HG02759 (cell line): ENCODE results near the gene PRR15.

Experiments
- ATAC-seq: cut with Tn5 transposase; IDR thresholded peaks from one replicate; pipeline ENCODE4 v1.9.1; 2021; ENCODE audit warnings: mild to moderate bottlenecking, moderate library complexity; ENCODE audit not compliant: unreplicated experiment

The PRR15 gene

DNA sequence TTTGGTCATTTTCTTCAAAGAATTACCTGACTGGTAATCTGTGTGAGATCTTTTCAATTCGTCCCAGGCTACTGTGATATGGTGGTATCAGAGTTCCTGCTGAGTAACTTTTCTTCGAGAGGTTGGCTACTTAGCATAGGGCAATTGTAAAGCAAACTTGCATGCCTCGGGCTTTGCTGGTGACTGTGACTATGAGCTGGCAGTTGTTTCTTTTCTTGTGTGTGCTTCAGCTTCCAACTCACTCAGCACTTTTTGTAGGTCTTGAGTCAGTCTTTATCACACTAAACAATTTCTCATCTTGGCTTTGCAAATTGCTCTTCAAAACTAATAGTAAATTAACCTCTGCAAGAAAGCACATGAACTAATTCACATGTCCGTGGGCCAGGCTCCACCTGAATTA is 44.3 kb downstream of the PRR15 start:
- no peak for ATAC-seq

DNA sequence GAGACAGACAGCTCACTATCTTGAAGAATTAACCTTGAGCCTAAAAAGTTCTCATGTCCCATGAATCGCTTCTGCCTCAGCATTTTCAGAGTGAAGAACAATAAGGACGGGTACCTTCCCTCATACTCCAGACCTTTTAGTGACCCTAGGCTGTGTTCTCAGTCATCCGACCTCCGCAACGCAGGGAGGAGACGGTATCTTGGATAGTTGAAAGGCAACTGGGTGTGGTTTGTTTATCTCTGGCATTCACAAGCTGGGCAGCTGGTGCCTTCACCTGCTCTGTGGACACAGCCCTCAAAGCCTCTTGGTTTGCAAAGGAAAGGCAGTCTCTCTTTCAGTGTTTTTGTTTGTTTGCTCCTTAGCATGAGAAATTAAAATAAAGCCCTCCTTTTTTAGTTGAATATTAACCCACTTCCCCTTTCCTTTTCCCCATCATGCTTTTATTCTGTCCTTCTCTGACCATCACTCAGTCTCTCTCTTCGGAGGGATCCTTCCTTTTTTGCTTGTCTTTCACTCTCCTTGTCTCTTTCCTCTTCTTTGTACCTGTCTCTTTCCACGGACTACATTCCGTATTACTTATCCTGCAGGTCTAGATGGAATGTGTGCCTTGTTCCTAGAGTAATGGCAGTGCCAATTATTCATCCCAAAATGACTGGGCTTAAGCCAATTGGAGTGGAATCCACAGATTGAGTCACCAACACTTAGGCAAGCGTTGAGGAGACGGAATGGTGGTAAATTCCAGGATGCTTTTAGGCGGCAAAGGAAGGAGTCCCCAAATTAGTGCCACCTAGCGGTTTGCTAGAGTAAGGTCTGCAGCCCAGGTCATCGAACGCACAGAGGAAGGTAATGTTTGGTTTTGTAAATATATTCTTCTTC is 45.8 kb downstream of the PRR15 start:
- ATAC-seq = no peak

DNA sequence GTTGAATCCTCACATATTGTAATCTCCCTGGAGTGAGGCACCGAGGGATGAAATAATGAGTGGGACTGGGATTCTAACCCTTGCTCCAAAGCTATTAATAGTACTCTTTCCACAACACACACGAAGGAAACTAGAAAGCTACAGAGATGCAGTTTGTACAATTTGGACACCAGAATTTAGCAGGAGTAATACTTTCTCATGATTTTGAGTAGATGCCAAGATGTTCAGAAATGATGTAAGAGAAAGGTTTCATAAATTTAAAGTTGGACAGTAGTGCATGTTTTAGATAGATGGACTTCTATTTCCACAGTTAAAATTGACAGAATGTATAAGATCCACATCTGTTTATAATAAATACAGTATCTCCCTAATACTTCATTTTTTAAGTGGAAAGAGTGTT is 46.5 kb downstream of the PRR15 start:
- ATAC-seq = no peak

- ATAC-seq = no peak
These were observed 48.4 kb downstream of the PRR15 start for GRCh38 chr7:29611941-29612544.

GRCh38 chr7:29612596-29612995 is 49.0 kb downstream of the PRR15 start:
- no peak for ATAC-seq

DNA sequence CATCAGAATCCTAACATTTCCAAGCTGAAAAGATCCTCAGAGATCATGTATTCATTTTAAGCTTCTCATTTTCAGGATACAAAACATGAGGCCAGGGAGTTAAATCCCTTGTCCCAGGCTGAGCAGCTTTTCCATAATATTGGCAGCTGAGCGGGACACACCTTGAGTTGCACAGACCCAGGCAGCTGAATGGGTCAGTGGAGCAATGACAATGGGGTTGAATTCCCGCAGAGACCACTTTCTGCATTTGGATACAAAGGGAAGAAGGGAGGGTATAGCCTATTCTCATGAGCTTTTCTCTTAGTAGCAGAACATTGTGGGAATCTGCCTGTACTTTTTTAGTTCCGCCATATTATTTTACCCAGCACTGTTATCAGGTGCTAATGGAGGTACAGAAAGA is 49.5 kb downstream of the PRR15 start:
- no peak for ATAC-seq

DNA sequence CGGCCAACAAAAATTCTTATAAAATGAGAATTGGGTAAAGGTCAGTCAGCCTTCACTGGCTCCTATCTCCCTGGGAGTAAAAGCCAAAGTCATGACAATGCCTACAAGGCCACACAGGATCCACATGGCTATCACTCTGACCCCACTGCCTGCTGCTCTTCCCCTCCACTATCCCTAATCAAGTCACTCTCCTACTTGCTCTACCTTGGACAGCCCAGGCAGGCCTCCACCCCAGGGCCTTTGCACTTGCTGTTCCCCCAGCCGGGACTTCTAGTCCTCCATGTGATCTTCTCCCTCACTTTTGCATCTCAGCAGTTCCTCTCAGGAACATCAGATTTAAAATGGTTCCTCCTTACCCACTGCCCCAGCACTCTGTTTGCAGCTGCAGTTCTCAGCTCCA is 50.6 kb downstream of the PRR15 start:
- no peak for ATAC-seq
